Measurements from ENCODE around the gene MSANTD7. TPM values are rescaled to one million over a fixed set of nuclear protein-coding genes. Genes with fewer than 3 reads are reported as not detected.

MSANTD7 gene
- total and polyA plus RNA-seq, 10 of the 15 experiments (the other 5 are each of a cell fraction or from before 2014, with no cell fraction given), result 3.5 to 22.8 (median 18.5) TPM

DNA sequence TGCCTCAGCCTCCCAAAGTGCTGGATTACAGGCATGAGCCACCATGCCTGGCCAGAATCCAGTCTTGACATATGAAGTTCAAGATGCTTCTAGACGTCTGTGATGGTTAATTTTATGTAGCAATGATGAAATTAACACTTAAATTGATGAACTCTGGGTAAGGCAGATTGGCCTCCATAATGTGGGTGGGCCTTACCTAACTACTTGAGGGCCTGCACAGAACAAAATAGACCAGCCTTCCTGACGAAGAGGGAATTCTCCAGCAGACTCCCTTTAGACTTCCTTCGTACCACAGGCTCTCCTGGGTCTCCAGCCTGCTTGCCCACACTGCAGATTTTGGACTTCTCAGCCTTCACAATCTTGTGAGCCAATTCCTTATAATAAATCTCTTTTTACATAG, 5.0 kb upstream of the MSANTD7 start (continued):
- TF ChIP-seq, protein P1, sequence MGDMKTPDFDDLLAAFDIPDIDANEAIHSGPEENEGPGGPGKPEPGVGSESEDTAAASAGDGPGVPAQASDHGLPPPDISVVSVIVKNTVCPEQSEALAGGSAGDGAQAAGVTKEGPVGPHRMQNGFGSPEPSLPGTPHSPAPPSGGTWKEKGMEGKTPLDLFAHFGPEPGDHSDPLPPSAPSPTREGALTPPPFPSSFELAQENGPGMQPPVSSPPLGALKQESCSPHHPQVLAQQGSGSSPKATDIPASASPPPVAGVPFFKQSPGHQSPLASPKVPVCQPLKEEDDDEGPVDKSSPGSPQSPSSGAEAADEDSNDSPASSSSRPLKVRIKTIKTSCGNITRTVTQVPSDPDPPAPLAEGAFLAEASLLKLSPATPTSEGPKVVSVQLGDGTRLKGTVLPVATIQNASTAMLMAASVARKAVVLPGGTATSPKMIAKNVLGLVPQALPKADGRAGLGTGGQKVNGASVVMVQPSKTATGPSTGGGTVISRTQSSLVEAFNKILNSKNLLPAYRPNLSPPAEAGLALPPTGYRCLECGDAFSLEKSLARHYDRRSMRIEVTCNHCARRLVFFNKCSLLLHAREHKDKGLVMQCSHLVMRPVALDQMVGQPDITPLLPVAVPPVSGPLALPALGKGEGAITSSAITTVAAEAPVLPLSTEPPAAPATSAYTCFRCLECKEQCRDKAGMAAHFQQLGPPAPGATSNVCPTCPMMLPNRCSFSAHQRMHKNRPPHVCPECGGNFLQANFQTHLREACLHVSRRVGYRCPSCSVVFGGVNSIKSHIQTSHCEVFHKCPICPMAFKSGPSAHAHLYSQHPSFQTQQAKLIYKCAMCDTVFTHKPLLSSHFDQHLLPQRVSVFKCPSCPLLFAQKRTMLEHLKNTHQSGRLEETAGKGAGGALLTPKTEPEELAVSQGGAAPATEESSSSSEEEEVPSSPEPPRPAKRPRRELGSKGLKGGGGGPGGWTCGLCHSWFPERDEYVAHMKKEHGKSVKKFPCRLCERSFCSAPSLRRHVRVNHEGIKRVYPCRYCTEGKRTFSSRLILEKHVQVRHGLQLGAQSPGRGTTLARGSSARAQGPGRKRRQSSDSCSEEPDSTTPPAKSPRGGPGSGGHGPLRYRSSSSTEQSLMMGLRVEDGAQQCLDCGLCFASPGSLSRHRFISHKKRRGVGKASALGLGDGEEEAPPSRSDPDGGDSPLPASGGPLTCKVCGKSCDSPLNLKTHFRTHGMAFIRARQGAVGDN (IDR thresholded peaks at IDR 0.05), result no peak
- TF ChIP-seq POU2F2 (IDR thresholded peaks at IDR 0.05; ENCODE audit: borderline replicate concordance, low read depth, low read length), result no peak
- no peak for TF ChIP-seq HDGF (IDR thresholded peaks at IDR 0.05)
- no peak for TF ChIP-seq ETV6 (conservative IDR thresholded peaks at IDR 0.05 in 1 of 2, IDR thresholded peaks at IDR 0.05 in 1 of 2; ENCODE audit: borderline replicate concordance in 1 of 2, low read depth in 1 of 2)
- no peak for TF ChIP-seq STAT3 (IDR thresholded peaks at IDR 0.05; ENCODE audit: low read depth, low read length)
- no peak for TF ChIP-seq RAD51 (IDR thresholded peaks at IDR 0.05)
- no peak for TF ChIP-seq NR2C1 (IDR thresholded peaks at IDR 0.05)

DNA sequence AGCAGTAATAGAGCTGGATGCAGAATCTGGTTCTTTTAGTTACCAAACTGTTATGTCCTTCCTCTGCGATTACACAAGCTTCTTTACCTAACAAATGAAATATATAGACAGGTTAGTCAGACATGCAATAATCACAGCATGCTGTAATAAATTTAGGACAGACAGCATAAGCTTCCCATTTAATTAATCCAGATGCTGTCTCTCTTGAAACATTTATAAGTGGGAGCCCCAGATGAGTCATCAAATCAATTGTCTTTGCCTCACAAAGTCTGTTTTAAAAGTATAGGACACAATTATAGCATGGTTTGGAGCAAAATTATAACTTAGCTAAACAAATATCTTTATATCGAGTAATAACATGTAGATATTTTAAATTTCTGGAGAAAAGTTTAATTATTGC, 1.9 kb upstream of the MSANTD7 start:
- WGBS (ENCODE audit: insufficient coverage, insufficient replicate concordance, low lambda C conversion rate, missing lambda C conversion rate), result 97% methylated on average over 2 of the region's 2 CpGs
- DNase-seq (ENCODE audit: low read depth, low spot score) (no peak), ATAC-seq (no peak), FAIRE-seq (no peak)
- POLR2A ChIA-PET, result interaction anchor here (1.2 to 3.4 kb wide), 4 partner anchors 42 to 116 kb away, joined by 3 to 18 read pairs (median 6); partner anchors contain the start of gene SUV39H2
- no peaks in the 10 kb centered on the region for H3K27me3 ChIP-seq (replicated peaks in 1 of 2; ENCODE audit: control insufficient read depth in 2 of 2, insufficient read depth in 2 of 2, low read length in 1 of 2)
- intact Hi-C loops (cut with micrococcal nuclease; ENCODE audit: unreplicated experiment) (loop anchor here (5.0 kb wide), 4 partner anchors 41 to 339 kb away; partner anchors contain the start of genes DCLRE1C and SUV39H2), in situ Hi-C loops (cut with MboI) (no loop called here)
- peaks cover 7% of the 10 kb centered on the region; the same call in 1 of the 2 replicates for H3K4me1 ChIP-seq (ENCODE audit: control insufficient read depth, insufficient read depth, low read length)
- no peaks in the 10 kb centered on the region for H3K9me3 ChIP-seq (replicated peaks; ENCODE audit: control insufficient read depth, insufficient read depth, low read length)
- no peak overlapping the region for H2AFZ ChIP-seq (ENCODE audit: control insufficient read depth, low read depth, low read length)
- BruUV-seq (replicated peaks), result no TSS peak
- H3K79me2 ChIP-seq (ENCODE audit: control insufficient read depth, insufficient read depth, low read length), result peaks cover 29% of the 10 kb centered on the region
- H3K4me3 ChIP-seq, result no peak overlapping the region
- H3K36me3 ChIP-seq (ENCODE audit: control insufficient read depth in 2 of 2, insufficient read depth in 2 of 2, low read length in 1 of 2), result 0 out of 4 replicates have a peak, but pooled peaks cover 0 to under 1% of the 10 kb centered on the region in 2 experiments
- CTCF ChIA-PET, result interaction anchor here (0.8 to 3.9 kb wide), 10 partner anchors 9 to 333 kb away, joined by 3 to 44 read pairs (median 14); partner anchors contain the start of gene SUV39H2
- H4K20me1 ChIP-seq (ENCODE audit: control insufficient read depth, insufficient read depth), result no peaks in the 10 kb centered on the region
- RAD21 ChIA-PET (ENCODE audit: unreplicated experiment), result interaction anchor here (0.7 to 2.4 kb wide), 6 partner anchors 13 to 338 kb away, joined by 3 to 10 read pairs (median 4); no protein-coding TSS in a partner anchor
- no peak overlapping the region for H3K27ac ChIP-seq (ENCODE audit: control insufficient read depth, insufficient read depth)
- no peak overlapping the region for H3K9ac ChIP-seq (ENCODE audit: control insufficient read depth, insufficient read depth, low read length)
- SMC1A ChIA-PET (ENCODE audit: uncharacterized antibody, unreplicated experiment), result interaction anchor here (0.6 to 3.7 kb wide), 12 partner anchors 10 to 328 kb away, joined by 3 to 33 read pairs (median 6); partner anchors contain the start of gene DCLRE1C
- H3K4me2 ChIP-seq (ENCODE audit: control insufficient read depth, insufficient read depth), result no peak overlapping the region
- TF ChIP-seq ZNF24 (IDR thresholded peaks at IDR 0.05) (no peak), HDAC6 (IDR thresholded peaks at IDR 0.05; ENCODE audit: unreplicated experiment) (no peak), TAF1 (IDR thresholded peaks at IDR 0.05; ENCODE audit: borderline replicate concordance, low read depth, low read length) (no peak), PAX5 (IDR thresholded peaks at IDR 0.05; ENCODE audit: borderline replicate concordance, low read depth, low read length) (no peak)
- TF ChIP-seq, protein P2, sequence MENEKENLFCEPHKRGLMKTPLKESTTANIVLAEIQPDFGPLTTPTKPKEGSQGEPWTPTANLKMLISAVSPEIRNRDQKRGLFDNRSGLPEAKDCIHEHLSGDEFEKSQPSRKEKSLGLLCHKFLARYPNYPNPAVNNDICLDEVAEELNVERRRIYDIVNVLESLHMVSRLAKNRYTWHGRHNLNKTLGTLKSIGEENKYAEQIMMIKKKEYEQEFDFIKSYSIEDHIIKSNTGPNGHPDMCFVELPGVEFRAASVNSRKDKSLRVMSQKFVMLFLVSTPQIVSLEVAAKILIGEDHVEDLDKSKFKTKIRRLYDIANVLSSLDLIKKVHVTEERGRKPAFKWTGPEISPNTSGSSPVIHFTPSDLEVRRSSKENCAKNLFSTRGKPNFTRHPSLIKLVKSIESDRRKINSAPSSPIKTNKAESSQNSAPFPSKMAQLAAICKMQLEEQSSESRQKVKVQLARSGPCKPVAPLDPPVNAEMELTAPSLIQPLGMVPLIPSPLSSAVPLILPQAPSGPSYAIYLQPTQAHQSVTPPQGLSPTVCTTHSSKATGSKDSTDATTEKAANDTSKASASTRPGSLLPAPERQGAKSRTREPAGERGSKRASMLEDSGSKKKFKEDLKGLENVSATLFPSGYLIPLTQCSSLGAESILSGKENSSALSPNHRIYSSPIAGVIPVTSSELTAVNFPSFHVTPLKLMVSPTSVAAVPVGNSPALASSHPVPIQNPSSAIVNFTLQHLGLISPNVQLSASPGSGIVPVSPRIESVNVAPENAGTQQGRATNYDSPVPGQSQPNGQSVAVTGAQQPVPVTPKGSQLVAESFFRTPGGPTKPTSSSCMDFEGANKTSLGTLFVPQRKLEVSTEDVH (IDR thresholded peaks at IDR 0.05; ENCODE audit: low read depth, partially characterized antibody), result no peak
- TF ChIP-seq, protein P3, sequence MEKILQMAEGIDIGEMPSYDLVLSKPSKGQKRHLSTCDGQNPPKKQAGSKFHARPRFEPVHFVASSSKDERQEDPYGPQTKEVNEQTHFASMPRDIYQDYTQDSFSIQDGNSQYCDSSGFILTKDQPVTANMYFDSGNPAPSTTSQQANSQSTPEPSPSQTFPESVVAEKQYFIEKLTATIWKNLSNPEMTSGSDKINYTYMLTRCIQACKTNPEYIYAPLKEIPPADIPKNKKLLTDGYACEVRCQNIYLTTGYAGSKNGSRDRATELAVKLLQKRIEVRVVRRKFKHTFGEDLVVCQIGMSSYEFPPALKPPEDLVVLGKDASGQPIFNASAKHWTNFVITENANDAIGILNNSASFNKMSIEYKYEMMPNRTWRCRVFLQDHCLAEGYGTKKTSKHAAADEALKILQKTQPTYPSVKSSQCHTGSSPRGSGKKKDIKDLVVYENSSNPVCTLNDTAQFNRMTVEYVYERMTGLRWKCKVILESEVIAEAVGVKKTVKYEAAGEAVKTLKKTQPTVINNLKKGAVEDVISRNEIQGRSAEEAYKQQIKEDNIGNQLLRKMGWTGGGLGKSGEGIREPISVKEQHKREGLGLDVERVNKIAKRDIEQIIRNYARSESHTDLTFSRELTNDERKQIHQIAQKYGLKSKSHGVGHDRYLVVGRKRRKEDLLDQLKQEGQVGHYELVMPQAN (conservative IDR thresholded peaks at IDR 0.05), result no peak

Measured in GM12878 (cell line).